CD4-positive, alpha-beta T cell treated with Interferon alpha-2 for 1 hour (primary cell): ENCODE results near the gene PNKD.

Experiments used
- DNase-seq, 2 donors: peaks; one replicate each; pipeline ENCODE4 v3.0.0-alpha.2; 2020 to 2022

Gene PNKD, protein sequence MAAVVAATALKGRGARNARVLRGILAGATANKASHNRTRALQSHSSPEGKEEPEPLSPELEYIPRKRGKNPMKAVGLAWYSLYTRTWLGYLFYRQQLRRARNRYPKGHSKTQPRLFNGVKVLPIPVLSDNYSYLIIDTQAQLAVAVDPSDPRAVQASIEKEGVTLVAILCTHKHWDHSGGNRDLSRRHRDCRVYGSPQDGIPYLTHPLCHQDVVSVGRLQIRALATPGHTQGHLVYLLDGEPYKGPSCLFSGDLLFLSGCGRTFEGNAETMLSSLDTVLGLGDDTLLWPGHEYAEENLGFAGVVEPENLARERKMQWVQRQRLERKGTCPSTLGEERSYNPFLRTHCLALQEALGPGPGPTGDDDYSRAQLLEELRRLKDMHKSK

DNA sequence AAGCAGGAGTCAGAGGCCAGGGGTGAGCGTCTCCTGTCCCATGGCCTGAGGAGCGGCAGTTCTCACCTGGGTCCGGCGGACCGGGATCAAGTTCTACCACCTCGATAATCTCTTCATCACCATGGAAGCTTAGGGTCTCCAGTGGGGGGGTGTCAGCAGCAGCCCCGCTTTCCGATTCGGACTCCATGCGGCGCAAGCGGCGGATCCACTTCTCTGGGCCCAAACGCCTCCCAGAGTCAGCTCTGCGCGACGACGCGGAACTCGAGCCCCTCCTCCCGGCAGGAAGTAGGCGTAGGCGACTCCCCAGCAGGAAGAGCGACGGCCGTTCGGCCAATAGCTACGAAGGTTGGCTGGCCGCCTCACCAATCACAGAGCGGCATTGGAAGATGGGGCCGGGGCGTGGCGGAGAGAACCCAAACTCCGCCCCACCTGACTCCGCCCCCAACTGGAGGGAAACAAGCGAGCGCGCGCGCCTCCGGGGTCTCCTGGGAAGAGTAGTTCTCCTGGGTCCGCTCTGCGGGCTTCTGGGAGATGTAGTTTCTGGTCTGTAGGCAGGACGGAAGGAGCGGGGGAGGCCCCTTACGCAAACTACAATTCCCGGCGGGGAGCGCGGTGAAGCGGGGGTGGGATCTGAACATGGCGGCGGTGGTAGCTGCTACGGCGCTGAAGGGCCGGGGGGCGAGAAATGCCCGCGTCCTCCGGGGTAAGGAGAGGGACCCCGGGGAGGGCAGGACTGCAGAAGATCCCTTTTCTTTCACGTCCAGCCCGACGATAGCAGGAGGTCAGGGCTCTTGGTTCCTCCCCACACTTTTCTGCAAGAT, at the start of gene PNKD, which contains the start of gene AAMP:
Gene PNKD, plus strand, starts transcription at position 620 of the 821 bp plus-strand sequence. Its CDS starts 17 bp downstream, at position 637.
Gene AAMP, minus strand, starts transcription at position 238 of the 821 bp plus-strand sequence. Its CDS starts 51 bp downstream, at position 187.
- peak; percentile 100 for DNase-seq

DNA sequence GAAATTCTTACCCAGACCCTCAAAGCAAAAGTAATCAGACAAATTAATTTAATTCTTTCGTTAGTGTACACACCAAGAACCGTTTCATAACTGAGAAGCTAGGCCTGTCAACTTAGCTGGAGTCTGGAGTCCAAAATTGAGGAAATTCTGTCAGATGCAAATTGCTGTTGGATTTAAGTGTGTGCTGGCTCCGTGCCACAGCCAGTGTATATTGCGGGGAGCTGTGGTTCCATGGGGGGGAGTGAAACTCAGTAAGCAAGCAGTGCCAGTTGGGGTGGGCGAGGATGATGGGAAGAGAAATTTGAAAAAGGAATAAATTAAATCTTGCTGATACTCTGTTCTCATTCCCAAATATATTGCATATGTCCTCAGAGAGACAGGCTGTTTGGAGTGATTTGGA, 49.3 kb upstream of the PNKD start:
- DNase-seq = peak in 1 of 2 donors; percentile 27

DNA sequence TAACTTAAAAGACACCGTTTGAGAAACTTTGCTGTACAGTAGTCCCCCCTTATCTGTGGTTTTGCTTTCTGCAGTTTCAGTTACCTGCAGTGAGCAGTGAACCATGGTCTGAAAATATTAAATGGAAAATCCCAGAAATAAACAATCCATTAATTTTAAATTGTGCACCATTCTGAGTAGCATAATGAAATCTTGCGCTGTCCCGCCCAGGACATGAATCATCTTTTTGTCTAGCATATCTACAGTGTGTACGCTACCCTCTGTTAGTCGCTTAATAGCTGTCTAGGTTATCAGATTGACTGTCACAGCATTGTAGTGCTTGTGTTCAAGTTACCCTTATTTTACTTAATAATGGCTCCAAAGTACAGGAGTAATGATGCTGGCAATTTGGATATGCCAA, 47.3 kb upstream of the PNKD start:
- DNase-seq = peak in 1 of 2 donors; percentile 35

DNA sequence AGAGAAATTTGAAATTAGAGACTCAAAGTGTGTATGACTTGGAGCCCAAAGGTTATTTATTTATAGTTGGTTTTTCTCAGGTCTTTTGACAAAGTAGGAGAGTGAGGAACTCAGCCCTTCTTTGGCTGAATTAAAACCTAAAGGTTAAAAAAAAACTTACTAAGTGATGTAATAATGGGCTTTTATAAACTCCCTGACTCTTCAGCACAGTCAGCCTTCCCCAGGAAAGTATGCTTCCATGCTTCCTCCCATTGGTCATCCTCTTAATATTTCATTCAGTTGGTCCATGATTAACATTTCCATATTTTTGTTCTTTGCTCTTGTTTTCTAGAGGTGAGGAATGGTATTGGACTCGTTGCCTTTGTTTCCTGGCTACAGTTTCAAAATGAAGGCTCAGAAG, 46.1 kb upstream of the PNKD start:
- no peak for DNase-seq

DNA sequence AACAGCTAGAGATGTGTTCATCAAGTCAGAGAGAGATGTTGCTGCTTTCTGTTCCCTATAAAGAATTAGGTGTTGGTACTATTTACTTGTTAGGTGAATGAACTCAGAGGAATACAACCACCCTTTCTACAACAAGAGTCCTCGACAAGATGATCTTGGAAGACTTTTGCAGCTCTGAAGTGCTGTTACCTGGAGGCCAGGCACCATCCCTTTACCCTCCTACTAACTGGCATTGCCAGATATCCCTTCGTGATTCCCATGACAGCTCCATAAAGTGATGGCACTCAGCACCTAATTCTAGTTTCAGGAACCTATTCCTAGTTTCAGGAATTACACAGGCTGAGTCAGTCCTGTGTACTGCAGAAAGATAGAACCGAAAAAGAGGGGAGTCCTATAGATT, 43.4 kb upstream of the PNKD start:
- no peak for DNase-seq

DNA sequence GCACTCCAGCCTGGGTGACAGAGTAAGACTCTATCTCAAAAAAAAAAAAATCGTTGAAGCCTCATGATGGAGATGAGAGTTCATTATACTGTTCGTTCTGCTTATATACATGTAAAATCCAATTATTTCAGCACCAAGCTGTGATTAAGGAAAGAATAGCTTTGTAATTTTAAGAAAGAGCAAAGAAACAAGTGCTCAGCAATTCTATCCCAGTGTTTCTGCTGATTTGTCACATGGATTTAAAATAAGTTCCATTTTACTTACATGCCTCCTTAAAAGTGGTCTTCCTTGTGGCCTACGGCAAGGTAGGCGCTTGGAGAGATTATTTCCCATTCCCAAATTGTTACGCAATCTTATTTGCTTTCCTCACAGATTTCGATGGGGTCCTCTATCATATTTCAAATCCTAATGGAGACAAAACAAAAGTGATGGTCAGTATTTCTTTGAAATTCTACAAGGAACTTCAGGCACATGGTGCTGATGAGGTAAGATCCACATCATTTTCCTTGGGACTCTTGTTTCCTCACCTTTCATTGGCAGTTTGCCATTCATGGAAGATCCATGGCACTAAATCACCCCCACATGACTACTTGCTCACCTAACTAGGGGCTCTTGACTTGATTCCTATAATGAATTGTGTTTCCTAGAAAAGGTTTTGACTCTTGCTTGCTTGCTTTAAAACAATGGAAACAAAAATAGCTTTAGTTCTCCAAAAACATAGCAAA, 41.8 kb upstream of the PNKD start:
- DNase-seq = no peak

DNA sequence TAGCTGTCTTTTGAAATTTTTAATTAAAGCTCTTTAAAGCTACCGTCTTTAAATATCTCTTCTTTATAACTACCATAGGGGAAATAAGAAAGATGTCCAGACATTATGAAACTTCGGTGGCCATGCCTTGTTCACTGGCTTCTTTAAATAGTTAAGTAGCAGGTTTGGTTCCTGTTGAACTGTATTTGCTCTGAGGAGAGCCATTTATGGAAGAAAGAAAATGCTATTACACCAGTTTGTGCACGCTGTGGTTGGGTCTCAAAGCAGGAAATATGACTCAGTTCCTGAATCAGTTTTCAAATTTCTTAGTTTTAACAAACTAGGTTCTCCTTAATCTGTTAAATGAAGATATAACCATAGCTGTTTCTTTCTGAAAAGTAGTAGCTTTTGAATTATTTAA, 41.1 kb upstream of the PNKD start:
- peak; percentile 25 to 70 for DNase-seq

DNA sequence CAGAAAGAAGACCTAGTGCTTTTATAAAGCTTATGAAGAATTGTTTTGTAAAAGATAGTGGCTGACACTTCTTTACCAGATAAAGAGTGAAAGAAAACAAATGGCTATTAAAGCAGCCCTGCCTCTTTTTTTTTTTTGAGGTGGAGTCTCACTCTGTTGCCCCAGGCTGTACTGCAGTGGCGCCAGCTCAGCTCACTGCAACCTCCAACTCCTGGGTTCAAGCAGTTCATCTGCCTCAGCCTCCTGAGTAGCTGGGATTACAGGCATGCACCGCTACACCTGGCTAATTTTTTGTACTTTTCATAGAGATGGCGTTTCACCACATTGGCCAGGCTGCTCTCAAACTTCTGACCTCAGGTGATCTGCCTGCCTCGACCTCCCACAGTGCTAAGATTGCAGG, 40.5 kb upstream of the PNKD start:
- no peak for DNase-seq

DNA sequence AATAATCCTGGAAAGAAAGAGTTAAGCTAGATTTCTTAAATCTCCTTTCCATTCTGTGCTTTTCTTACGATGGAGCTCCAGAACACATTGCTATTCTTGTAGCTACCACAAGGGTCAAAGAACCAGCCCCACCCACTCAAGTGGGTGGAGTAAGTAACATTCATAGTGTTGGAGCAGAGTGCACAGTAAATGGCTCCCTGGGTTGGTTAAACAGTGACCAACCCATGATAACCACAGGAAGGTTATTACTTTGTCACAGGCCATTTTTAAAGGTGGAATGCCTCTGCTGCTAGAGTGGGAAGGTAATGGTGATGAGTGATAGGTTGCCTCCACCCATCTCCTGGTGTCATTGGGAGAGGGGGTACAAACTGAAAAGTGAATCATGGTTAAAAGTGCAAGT, 39.4 kb upstream of the PNKD start:
- peak; percentile 27 to 62 for DNase-seq

DNA sequence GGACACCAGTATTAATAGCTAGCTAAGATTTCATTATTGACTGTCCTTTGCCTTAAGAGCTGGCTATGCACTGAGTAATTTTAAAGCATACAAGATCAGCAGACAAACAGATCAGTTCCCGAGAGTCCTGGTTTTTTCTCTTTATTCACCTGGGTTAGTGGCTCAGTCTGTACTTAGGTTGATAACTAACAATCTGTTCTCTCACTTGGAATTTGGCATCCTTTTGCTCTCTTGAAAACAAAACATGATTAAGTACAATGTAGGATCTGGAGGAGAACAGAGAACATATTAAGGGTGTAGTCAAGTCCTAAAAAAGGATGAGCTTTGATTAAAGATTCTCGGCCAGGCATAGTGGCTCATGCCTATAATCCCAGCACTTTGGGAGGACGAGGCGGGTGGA, 36.8 kb upstream of the PNKD start:
- no peak for DNase-seq

DNA sequence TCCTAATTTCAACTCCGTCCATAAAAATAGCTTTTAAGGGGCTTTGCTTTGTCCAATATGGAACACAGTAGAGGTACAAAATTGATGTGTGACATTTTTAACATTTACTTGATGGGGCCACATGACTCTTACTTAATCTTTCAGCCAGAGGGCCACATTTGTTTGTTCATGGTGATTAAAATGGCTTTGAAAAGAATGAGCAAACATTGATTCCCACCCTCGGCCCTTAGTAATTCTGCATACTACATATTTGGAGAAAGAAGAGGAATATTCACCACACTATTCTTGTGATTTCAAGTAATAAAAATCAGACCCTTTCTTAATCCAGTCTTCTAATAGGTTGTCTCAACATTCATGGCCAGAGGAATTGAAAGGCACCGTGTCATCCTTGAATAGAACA, 35.8 kb upstream of the PNKD start:
- no peak for DNase-seq

DNA sequence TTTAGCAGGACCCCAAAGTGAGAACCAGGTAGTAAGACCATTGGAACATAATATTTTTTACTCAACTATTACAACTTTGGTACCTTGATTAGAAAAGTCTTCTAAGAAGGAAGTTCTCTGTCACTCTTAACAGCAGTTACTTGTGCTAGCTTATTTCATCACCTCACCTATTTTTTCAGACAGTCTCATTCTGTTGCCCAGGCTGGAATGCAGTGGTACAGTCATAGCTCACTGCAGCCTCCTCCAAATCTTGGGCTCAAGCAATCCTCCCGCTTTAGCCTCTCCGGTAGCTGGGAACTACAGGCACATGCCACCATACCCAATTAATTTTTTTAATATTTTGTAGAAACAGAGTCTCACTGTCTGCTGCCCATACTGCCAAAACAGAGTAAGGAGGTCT, 35.3 kb upstream of the PNKD start:
- no peak for DNase-seq

DNA sequence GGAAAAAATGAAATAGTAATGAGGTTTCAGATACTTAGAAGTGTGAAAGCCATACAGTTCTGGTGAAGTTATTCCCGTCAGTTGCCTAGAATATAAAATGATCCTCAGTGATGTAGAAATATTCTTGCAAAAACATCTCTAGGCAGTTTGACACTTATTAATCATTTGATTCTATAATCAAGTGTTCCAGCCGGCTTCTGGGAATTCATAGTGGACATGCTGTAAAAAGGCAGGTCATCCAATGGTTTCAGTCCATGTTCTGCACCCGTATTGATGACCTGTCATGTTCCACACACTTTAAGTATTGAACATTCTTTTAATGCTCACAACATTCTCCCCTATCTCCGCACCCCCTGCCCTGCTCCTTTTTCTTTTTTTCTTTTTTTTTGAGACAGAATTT, 33.5 kb upstream of the PNKD start:
- no peak for DNase-seq

DNA sequence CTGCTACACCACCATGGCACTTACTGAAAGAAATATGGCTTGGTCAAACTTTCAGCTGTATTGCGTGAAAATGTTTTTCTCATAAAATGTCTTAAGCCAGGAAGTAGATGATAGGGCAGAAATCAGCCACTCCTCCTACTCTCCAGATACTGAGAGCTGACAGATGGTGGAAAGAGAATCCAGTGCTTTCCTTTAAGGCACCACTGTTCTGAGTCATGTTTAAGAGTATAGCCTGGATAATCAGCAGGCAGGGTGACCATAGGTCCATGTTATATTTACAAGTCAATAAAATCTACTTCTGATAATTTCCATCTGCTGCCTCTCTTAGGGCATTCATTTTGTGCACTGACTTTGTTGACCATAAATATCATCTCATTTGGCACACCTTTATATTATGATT, 31.4 kb upstream of the PNKD start:
- no peak for DNase-seq

DNA sequence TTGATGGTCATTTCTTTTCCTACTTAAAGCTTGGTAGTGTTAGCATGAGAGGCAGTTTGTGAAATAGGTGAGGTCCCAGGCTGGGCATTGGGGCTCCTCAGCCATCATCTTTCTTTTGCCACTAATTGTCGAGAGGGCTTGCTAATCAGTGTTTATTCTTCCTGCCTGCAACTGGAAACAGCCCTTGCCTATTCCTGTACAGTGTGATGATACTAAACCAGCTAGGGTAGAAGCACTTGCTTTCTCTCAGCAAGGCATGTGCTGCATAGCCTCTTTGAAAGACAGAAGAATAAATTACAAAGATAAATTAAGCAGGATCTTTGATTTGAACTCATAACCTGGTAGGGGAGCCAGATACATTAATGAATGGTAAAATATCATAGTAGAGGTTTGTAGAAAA, 26.1 kb upstream of the PNKD start:
- no peak for DNase-seq

DNA sequence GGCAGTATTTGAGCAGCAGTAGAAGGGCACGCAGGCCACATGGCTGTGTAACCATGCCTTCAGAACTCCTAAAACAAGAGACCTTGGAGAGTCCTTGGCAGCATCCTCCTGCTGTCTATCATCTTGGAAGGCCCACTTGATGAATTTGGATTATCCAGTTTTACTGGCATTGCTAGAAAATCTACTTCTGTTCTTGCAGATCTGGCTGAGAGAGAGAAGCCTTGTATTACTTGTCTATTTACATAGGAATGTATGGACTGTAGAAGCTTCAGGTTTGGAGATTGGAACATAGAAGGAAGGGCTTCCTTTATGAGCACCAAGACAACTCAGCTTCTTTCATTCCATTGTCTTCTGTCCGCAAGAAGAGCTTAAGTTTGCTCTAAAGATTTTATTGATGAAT, 25.7 kb upstream of the PNKD start:
- no peak for DNase-seq

DNA sequence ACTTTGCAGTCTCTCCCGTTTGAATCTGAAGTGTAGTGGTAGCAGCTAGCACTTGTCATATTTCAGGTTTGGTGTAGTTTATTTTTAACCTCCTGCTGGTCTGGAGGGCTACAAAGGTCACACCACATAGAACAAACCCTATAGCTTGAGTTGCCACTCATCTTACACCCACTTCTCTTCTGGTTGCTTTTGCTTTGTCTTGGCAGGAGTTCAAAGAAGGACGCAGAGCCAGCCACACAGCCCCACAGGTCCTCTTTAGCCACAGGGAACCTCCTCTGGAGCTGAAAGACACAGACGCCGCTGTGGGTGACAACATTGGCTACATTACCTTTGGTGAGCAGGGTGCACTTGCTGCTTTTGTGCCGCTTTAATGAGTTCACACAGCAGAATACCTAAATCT, 25.1 kb upstream of the PNKD start:
- no peak for DNase-seq

DNA sequence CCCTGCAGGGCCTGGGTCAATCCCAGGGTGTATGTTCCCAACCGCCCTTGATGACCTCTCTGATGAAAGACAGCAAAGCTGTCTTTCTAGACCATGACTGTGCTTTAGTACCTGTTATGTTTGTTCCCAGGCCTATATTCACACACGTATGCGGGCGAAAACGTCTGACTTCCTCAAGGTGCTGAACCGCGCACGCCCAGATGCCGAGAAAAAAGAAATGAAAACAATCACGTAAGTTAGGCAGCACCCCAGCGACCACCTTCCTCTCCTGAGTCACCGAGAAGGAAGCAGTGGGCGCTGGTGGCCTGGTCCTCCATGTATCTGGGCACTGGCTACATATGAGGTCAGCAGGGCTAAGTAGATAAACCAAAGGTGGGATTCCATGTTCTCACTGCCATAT, 20.6 kb upstream of the PNKD start:
- no peak for DNase-seq

DNA sequence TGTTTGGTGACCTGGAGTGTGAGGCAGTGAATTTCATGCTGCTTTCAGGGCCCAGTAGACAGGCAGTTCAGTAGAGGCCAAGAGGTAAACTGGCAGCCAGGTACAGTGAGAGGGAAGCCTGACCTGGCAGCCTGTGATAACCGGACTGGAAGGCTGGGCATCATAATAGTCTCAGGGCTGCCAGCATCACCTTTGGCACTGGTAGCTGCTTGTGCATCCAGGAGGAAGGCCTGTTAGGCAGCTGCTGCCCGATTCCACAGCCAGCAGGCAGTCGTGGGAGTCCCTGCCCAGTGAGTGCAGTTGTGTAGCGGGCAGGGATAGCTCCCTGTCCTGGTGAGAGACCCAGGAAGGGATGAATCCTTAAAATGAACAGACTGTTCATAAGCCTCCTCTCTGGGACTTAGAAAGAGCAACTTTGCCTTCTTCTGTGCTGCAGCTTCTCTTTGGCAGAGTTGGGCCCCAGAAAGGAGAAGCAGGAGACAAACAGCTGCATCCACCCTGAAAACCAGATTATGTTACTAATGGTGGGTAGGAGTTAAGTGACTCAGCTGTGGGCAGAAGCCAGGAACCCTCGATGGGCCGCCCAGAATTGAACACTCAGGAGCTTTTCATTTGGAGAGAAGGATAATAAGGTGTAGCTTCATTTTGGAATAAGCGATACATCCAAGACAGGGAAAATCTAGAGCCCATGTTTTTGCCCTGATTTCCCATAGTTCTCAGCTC, 17.6 kb upstream of the PNKD start:
- no peak for DNase-seq

DNA sequence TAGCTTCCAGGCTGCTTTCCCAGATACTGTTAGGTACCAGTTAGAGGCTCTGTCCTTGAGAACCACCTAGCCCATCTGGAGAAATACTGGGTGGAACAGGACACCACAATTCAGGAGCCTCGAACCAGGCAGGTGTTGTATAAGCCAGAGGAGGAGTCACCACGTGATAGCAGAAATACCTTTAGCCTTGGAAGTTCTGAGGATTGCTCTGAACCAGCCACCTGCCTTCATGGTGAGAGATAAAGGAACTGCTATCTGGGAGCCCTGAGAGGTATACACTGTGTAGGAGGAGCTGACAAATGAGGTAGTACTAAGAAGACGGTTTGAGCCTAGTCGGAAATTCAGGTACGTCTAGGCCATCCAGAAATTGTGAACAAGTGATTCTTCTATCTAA, 17.1 kb upstream of the PNKD start:
- no peak for DNase-seq

DNA sequence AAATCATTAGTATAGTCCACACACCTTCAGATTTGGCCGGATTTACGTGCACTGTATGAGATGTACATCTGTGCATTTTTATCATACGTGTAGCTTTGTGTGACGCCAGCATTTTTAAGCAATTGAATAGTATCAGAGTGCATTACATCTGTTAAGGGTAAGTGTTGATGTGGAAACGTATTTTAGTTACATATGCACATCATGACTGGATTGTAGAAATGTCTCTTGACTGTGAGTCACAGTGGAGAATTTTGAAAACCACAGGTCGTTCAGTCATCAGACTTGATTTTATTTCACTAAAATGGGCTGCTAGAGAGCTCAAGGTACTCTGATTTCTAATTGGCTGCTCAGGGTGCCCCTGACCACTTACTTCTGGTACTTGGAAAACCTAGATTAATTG, 14.9 kb upstream of the PNKD start:
- DNase-seq = no peak

DNA sequence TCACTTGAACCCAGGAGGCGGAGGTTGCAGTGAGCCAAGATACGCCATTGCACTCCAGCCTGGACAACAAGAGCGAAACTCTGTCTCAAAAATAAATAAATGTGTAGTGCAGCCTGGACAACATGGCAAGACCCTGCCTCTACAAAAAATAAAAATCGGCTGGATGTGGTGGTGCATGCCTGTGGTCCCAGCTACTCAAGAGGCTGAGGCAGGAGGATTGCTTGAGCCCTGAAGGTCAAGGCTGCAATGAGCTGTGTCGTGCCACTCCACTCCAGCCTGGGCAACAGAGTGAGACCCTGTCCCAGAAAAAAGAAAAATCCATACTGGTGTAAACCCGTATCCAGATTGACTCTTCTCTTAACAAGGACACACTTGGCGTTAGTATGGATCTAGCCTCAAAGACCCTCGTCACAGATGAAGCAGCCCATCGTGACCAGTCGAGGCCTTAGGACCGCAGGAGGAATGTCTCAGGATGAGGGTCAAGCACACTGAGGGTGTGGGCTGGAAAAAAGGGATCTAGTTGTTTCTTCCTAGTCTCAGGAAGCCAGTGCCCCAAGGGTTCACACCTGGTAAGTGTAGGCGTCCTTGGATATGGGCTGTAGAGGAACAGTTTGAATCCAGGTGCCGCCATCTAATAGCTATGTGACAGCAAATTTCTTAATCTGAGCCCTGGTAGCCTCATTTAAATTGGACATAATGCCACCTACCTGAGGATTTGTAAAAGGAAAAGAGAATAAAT, 13.5 kb upstream of the PNKD start:
- no peak for DNase-seq
